ENCODE results near the gene PPP6R3.
"Not testable (repeated sequence)": the region's sequence is repeated elsewhere in the genome, so short reads cannot be mapped to it uniquely, and the experiment has no call there.

PPP6R3 gene

DNA sequence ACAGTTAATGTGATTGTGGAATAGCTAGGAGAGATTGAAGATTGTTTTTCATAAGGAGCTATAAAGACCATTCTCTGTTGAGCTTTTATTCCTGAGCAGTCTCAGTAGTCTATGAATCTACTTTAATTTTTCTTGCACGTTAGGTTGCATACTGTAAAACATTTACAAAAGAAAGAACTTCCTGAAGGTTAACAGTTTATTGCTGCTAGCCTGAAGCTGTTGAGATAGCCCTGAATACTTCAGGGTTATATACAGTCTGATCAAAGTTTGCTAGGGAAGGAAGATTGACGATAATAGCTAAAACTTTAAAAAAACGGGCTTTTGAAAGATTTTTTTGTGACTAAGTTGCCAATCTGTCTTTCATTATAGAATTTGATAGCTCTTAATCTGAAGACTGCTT is 64.8 kb downstream of the PPP6R3 start:
- no peak for DNase-seq (ENCODE audit: low spot score)

GRCh38 chr11:68525930-68526329 is 65.4 kb downstream of the PPP6R3 start:
- DNase-seq (ENCODE audit: low spot score), result no peak

GRCh38 chr11:68527585-68527984 is 67.0 kb downstream of the PPP6R3 start:
- no peak for DNase-seq (ENCODE audit: low spot score)

DNA sequence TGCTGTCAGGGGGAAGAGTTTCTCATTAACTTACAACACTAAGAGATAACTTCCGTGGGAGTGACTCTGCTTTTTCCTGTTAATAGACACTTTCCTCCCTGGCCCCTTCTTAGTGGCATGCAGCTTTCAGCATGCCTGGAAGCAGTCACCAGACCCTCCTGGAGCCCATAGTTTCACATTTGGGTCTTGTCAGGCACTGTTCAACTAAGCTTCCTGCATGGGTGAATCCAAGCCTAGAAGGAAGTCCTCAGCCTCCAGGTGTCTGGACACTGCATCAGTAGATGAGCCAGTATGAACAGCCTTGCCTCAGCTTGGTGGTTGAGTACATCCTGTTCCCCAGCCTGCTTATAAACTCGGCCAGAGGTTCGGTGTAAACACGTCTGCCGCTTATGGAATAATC is 68.1 kb downstream of the PPP6R3 start:
- DNase-seq (ENCODE audit: low spot score), result no peak

DNA sequence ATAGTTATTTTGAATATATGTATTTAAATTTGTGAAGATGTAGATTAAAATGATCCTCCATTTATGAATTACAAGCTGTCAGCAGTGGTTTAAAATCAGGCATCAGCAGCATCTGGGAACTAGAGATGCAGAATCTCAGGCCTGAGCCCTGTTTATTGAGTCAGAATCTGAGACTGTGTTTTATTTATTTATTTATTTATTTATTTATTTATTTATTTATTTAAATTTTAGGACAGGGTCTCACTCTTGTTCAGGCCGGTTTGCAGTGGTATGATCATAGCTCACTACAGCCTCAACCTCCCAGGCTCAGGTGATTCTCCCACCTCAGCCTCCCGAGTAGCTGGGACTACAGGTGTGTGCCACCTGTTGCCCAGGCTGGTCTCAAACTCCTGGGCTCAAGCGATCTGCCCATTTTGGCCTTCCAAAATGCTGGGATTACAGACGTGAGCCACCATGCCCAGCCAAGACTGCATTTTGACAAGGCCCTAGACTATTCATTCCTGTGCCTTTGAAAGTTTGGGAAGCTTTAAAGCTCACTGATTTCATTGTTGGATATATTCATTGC is 70.7 kb downstream of the PPP6R3 start:
- no peak for DNase-seq (ENCODE audit: low spot score)

- no peak for DNase-seq (ENCODE audit: low spot score)
Observed at GRCh38 chr11:68532727-68533369, 72.3 kb downstream of the PPP6R3 start.

DNA sequence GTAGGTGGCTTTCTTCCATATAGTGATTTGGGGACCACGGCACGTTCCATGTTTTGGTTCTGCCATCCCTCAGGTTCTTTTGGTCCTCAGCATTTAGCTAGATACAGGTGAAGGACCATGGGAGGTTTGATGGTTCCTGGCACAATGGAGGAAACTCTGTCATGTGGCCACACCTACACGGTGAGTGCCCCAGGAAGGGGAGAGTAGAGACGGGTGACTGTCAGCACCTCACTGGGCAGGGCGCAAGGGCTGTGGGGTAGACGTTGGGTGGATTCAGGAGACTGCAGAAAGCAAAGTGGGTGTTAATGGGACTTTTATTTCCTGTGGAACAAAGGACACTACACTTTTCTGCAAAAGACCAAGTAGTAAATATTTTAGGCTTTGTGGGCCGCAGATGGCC is 73.4 kb downstream of the PPP6R3 start:
- no peak for DNase-seq (ENCODE audit: low spot score)

GRCh38 chr11:68535098-68535497 is 74.5 kb downstream of the PPP6R3 start:
- no peak for DNase-seq (ENCODE audit: low spot score)

DNA sequence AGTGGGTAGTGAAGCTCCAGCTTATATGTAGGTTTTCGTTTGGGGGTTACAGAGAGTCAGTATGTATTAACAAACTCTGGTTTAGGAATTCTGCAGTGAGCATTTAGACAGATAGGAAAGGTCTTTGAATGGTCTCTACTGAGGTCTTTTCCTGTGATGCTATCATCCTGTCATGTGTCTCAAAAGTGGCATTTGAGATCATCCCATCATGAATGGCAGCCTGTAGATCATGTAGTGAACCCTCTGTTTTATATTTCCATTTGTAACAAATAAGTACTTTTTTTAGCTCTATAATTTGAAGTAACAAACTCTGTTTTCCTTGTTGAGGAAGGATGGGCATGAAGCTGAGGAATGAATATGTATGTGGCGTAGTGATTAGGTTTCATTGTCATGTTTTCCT is 76.2 kb downstream of the PPP6R3 start:
- DNase-seq (ENCODE audit: low spot score), result no peak

DNA sequence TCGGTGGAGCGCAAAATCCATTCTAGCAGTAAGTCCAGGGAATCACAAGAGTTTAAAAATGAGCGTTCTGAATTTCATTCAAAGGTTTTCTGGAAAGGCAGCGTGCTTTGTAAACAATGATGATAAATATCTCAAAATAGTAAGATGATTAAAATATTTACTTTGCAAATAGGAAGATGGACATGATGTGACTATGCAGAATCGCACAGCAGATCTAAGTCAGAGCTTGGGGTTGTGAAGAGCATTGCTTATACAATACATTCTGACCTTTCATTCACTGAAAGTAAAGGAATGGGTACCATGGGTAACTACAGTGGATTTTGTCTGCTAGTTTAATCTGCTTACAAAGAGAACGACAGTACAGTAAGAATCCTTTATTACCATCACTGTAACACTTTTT is 77.5 kb downstream of the PPP6R3 start:
- no peak for DNase-seq (ENCODE audit: low spot score)

- no peak for DNase-seq (ENCODE audit: low spot score)
Observed at GRCh38 chr11:68539395-68539794, 78.8 kb downstream of the PPP6R3 start.

DNA sequence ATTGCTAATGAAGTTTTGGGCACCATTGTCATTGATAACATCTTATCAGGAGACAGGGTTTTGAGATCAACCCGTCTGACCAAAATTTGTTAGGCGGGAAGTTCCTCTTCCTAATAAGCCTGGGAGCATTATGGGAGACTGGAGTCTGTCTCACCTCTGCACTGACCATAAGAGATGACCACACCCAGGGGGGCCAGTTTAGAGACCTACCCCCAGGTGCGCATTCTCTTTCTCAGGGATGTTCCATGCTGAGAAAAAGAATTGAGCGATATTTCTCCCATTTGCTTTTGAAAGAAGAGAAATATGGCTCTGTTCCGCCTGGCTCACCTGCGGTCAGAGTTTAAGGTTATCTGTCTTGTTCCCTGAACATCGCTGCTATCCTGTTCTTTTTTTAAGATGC is 80.0 kb downstream of the PPP6R3 start:
- DNase-seq (ENCODE audit: low spot score), result not testable (repeated sequence)

DNA sequence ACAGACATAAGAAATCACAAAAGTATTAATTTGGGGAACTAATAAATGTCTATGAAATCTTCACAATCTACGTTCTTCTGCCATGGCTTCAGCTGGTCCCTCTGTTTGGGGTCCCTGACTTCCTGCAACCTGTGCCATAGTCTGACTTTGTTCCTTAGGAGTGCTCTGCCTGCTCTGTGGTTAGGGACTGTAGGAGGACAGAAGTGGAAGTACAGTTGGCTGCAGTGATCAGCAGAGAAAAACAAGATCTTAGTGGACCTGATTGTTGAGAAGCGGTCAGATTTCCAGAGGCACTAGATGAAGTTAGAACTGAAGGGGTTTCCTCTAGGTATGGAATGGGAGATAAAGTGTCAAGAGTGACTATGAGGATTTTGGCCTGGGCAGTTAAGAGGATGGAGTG is 80.6 kb downstream of the PPP6R3 start:
- DNase-seq (ENCODE audit: low spot score), result no peak

DNA sequence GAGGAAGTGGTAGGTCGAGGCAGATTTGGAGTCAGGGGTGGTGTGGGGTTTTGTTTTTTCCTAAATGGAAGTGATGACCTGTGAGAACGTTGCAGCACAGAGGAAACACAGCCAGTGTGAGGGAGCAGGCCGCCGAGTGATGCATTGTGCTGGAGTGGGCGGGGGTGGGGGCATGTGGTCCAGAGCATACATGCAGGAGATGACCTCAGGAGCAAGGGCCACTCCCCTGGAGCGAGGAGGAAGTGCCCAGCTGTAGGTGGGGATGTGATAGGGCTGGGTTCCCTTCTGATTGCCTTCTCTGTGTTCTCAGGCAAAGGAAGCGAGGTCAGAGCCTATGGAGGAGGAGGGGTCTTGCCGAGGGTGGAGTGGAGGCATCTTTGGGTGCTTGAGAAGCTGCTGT is 81.4 kb downstream of the PPP6R3 start:
- no peak for DNase-seq (ENCODE audit: low spot score)

DNA sequence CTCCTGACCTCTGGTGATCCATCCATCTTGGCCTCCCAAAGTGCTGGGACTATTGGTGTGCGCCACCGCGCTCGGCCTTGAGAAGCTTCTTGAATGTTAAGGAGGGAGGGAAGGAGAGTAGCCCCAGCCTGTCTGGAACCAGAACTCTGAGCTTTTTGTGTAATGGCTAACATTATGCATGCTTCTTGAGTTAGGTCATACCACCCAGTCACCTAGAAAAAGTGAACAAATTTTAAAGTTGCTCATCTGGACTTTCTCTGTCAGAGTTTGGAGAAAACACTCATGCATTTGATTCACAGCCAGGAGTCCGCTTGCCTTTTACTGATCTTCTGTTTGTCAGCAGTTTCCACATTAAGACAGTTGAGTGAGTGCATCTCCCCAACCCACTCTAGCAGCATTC is 82.1 kb downstream of the PPP6R3 start:
- DNase-seq (ENCODE audit: low spot score), result no peak

GRCh38 chr11:68543594-68543993 is 83.0 kb downstream of the PPP6R3 start:
- DNase-seq (ENCODE audit: low spot score), result no peak

- DNase-seq (ENCODE audit: low spot score), result no peak
Observed at GRCh38 chr11:68545347-68545746, 84.8 kb downstream of the PPP6R3 start.

DNA sequence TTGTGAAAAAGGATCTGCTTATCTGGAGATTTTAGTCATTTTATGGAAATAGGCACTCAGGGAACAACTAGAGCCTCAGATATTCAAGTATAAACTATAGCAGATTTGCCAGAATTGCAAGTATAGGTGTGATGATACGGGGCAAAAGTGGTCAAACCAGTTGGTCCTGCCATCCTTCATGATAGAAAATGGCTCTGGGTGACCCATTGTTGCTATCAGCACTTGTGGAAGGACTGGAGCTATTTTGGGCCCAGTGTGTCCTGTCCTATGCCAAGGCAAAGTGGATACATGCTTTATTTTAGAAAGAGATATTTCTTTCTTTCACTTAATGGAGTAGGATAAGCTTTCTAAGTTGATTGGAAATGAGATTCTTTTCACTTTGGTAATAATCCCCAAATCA is 85.2 kb downstream of the PPP6R3 start:
- DNase-seq (ENCODE audit: low spot score), result no peak

- no peak for DNase-seq (ENCODE audit: low spot score)
Observed at GRCh38 chr11:68546555-68546954, 86.0 kb downstream of the PPP6R3 start.

DNA sequence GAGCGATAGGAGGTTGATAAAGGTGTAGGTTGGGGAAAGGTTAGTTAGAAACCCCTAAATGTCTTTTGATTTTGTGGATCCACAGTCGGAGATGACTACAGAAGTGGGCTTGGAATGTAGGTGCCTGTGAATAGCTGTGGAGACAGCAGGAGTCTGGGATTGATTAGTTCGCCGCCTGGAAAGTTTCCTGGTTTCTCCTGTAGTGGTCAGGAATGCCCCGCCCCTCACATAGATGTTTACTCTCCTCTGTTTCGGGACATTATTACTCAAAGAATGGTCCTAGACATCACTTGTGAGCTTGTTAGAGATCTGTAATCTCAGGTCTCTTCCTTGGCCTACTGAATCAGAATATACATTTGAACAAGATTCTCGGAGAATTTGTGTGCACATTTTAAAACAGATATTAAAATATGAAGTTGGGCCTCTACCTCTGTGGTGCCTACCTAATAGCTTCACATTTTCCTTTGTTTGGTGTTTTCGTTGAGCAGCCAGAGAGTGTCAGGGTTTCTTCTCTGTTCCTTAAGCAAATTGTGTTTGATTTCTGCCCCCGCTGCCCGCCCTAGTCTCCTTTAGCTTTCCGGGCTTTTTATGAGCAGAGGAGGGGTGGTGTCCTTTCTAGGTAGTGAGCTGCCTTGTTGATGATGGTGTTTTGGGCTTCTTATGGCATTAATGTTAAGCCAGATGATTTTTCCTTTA is 89.4 kb downstream of the PPP6R3 start:
- DNase-seq (ENCODE audit: low spot score), result no peak

DNA sequence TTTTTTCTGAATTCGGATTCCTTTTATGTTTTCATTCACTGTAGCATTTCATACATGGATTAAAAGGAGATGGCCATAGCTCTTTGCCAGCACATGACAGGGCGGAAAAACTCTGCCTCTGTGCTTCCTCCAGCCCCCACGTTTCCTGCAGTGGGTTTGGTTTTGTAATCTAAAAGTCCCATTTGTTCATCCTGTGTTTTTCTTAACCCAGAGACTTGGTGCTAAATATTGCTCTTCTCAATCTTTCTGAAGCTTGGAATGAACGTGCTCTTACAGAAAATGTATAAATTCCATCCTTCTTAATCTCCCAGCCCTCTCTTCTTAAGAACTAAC is 89.9 kb downstream of the PPP6R3 start:
- DNase-seq (ENCODE audit: low spot score), result no peak

GRCh38 chr11:68551223-68551622 is 90.7 kb downstream of the PPP6R3 start:
- DNase-seq (ENCODE audit: low spot score), result no peak

GRCh38 chr11:68551777-68552176 is 91.2 kb downstream of the PPP6R3 start:
- DNase-seq (ENCODE audit: low spot score), result no peak

DNA sequence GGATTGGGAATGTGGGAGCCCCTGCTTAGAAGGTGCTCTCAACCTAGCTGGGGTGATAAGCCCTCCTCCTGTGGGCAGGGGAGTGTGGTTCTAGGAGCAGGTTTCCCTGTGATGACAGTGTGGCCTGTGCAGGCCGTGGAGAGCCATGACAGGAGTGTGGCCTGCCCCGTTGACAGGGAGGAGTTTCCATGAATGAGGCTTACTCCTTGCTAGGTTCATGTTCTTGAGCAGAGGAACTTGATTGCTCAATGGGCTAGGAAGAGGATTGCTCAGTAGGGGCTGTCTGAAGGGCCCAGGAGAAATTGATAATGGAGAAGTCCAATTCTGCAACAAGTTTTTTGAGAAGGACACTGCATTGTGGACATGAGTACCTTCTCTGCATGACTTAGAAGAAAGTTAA is 92.0 kb downstream of the PPP6R3 start:
- no peak for DNase-seq (ENCODE audit: low spot score)

Measured in iPS-NIHi11 (cell line).